Measurements from ENCODE around the gene MCRIP1. TPM values are rescaled to one million over a fixed set of nuclear protein-coding genes. Genes with fewer than 3 reads are reported as not detected.

MCRIP1 gene
- total RNA-seq, 1 donor from 2014 or later: 106 TPM

GRCh38 chr17:81869221-81870130, 36.4 kb upstream of the MCRIP1 start:
- H3K9ac ChIP-seq (ENCODE audit: low read length): peak overlapping the region; percentile 96
- peak overlapping the region; percentile 88 for H3K4me3 Mint-ChIP-seq (ENCODE audit: unreplicated experiment)
- no peak for FAIRE-seq

GRCh38 chr17:81868674-81869220, 35.7 kb upstream of the MCRIP1 start:
- DNase-seq (ENCODE audit: low read depth) (peak; percentile 81), FAIRE-seq (no peak)
- no peaks in the 10 kb centered on the region for H3K27me3 Mint-ChIP-seq (ENCODE audit: low read depth, unreplicated experiment)
- H3K27ac Mint-ChIP-seq (ENCODE audit: unreplicated experiment): peak overlapping the region; percentile 87
- H3K36me3 ChIP-seq (ENCODE audit: insufficient read depth, low read length): peaks cover 5% of the 10 kb centered on the region
- peaks cover 67% of the 10 kb centered on the region for H3K79me2 ChIP-seq (ENCODE audit: insufficient read depth, low read length)
- peaks cover 19% of the 10 kb centered on the region for H3K4me1 Mint-ChIP-seq (ENCODE audit: low read depth, unreplicated experiment)
- H3K9me3 ChIP-seq (ENCODE audit: insufficient read depth, low read depth, low read length): no peaks in the 10 kb centered on the region
- peaks cover 66% of the 10 kb centered on the region for H4K20me1 ChIP-seq (ENCODE audit: insufficient read depth, low read length)
- H3K9me3 Mint-ChIP-seq (ENCODE audit: unreplicated experiment): no peaks in the 10 kb centered on the region
- peak overlapping the region; percentile 76 for H3K4me3 Mint-ChIP-seq (ENCODE audit: unreplicated experiment)
- peak overlapping the region; percentile 99 for H3K4me2 ChIP-seq (ENCODE audit: low read length)
- H3K9ac ChIP-seq (ENCODE audit: low read length): peak overlapping the region; percentile 96
- peak overlapping the region; percentile 90 for H3K27ac ChIP-seq (ENCODE audit: low read depth, low read length)
- H2AFZ ChIP-seq (ENCODE audit: low read depth, low read length): no peak overlapping the region
- no peak for TF ChIP-seq CTCF (IDR thresholded peaks at IDR 0.05; ENCODE audit: insufficient read depth, low read depth, low read length)
- TF ChIP-seq EZH2 (IDR thresholded peaks at IDR 0.05; ENCODE audit: insufficient read depth, low read length): no peak
- peak overlapping the region; percentile 92 for H3K4me3 ChIP-seq (ENCODE audit: insufficient read depth, low read depth, low read length)
- no peaks in the 10 kb centered on the region for H3K27me3 ChIP-seq (ENCODE audit: insufficient read depth, low read length)
- peaks cover 5% of the 10 kb centered on the region for H3K36me3 Mint-ChIP-seq (ENCODE audit: low read depth, unreplicated experiment)
- peaks cover 37% of the 10 kb centered on the region for H3K4me1 ChIP-seq (ENCODE audit: insufficient read depth, low read length)

More at GRCh38 chr17:81869221-81870130, 36.4 kb upstream of the MCRIP1 start:
- Histone ChIP-seq H3K36me3 (ENCODE audit: insufficient read depth, low read length) (peaks cover 5% of the 10 kb centered on the region), H3K4me1 (ENCODE audit: insufficient read depth, low read length) (peaks cover 37% of the 10 kb centered on the region), H4K20me1 (ENCODE audit: insufficient read depth, low read length) (peaks cover 59% of the 10 kb centered on the region), H3K4me3 (ENCODE audit: insufficient read depth, low read depth, low read length) (peak overlapping the region; percentile 92), H2AFZ (ENCODE audit: low read depth, low read length) (no peak overlapping the region), H3K79me2 (ENCODE audit: insufficient read depth, low read length) (peaks cover 60% of the 10 kb centered on the region), H3K27ac (ENCODE audit: low read depth, low read length) (peak overlapping the region; percentile 90), H3K4me2 (ENCODE audit: low read length) (peak overlapping the region; percentile 99), H3K9me3 (ENCODE audit: insufficient read depth, low read depth, low read length) (no peaks in the 10 kb centered on the region), H3K27me3 (ENCODE audit: insufficient read depth, low read length) (no peaks in the 10 kb centered on the region)
- peak; percentile 33 for TF ChIP-seq CTCF (IDR thresholded peaks at IDR 0.05; ENCODE audit: insufficient read depth, low read depth, low read length)
- TF ChIP-seq EZH2 (IDR thresholded peaks at IDR 0.05; ENCODE audit: insufficient read depth, low read length): no peak
- DNase-seq (ENCODE audit: low read depth): no peak
- Mint-ChIP-seq H3K4me1 (ENCODE audit: low read depth, unreplicated experiment) (peaks cover 19% of the 10 kb centered on the region), H3K36me3 (ENCODE audit: low read depth, unreplicated experiment) (peaks cover 5% of the 10 kb centered on the region), H3K27me3 (ENCODE audit: low read depth, unreplicated experiment) (no peaks in the 10 kb centered on the region), H3K9me3 (ENCODE audit: unreplicated experiment) (no peaks in the 10 kb centered on the region), H3K27ac (ENCODE audit: unreplicated experiment) (peak overlapping the region; percentile 97)

Data from astrocyte (in vitro differentiated cells and primary cell).